GM12891 (cell line): ENCODE results near the gene LAYN.

Source experiments
- DNase-seq: peaks from one replicate; pipeline ENCODE4 v3.0.0; 2011; ENCODE audit warnings: low spot score; ENCODE audit not compliant: insufficient read length
- FAIRE-seq: peaks from 2 replicates; lab custom pipeline; 2011; peaks lifted over from hg19 to GRCh38; lab: Jason Lieb, UNC
- PAX5 ChIP-seq: IDR thresholded peaks from 2 replicates; pipeline ENCODE4 v1.6.1; 2011; ENCODE audit warnings: low read length, moderate library complexity, mild to moderate bottlenecking; ENCODE audit not compliant: insufficient read depth, severe bottlenecking
- POLR2A ChIP-seq: IDR thresholded peaks from 2 replicates; pipeline ENCODE4 v1.6.1; 2011; ENCODE audit warnings: low read depth, low read length, control low read depth
- POLR2AphosphoS5 ChIP-seq: IDR thresholded peaks from 2 replicates; pipeline ENCODE4 v1.6.1; 2011; ENCODE audit warnings: low read depth, low read length, control low read depth
- POU2F2 ChIP-seq: IDR thresholded peaks from 2 replicates; pipeline ENCODE4 v1.6.1; 2011; ENCODE audit warnings: low read depth, mild to moderate bottlenecking, control low read depth, low read length, moderate library complexity
- SPI1 ChIP-seq: IDR thresholded peaks from 2 replicates; pipeline ENCODE4 v1.6.1; 2011; ENCODE audit warnings: low read depth, low read length, control low read depth
- TAF1 ChIP-seq: IDR thresholded peaks from 2 replicates; pipeline ENCODE4 v1.6.1; 2011; ENCODE audit warnings: low read depth, low read length, control low read depth

LAYN gene

GRCh38 chr11:111514216-111515031 is 26.1 kb upstream of the LAYN start, which contains the start of gene HOATZ:
HOATZ (plus strand) TSS chr11:111514778; CDS start chr11:111514785, 7 bp downstream.
- TF ChIP-seq TAF1: no peak
- no peak for TF ChIP-seq POLR2AphosphoS5
- no peak for TF ChIP-seq PAX5
- no peak for TF ChIP-seq POU2F2
- TF ChIP-seq POLR2A: no peak
- no peak for TF ChIP-seq SPI1
- no peak for FAIRE-seq
- no peak for DNase-seq

DNA sequence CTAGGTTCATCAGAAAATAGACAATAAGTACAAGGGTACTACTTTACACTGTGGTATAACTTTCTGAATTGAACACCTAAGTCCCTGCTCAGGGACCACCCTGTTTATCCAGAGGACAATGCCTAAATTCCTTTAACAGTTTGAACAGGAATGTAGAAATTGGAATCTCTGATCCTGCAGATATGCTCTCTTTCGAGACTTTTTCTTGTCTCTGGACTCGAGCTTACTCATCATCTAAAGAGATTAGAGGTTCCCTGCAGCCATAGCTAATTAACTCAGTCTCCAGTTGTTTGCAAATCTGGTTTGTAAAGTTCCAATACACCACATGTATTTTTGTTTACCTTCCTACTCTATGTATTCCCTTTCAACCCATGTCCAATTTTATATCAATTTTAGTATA is 24.9 kb upstream of the LAYN start:
- FAIRE-seq (no peak), DNase-seq (no peak)
- no peak for TF ChIP-seq POU2F2
- TF ChIP-seq POLR2A: no peak
- no peak for TF ChIP-seq TAF1

- TF ChIP-seq POLR2A (no peak), POLR2AphosphoS5 (no peak), TAF1 (no peak), PAX5 (no peak), SPI1 (no peak), POU2F2 (no peak)
- no peak for DNase-seq
- peak; percentile 35 for FAIRE-seq
These were observed 21.9 kb upstream of the LAYN start for GRCh38 chr11:111518668-111519067.

- FAIRE-seq (no peak), DNase-seq (no peak)
- TF ChIP-seq TAF1 (no peak), PAX5 (no peak), POU2F2 (no peak), POLR2A (no peak), SPI1 (no peak), POLR2AphosphoS5 (no peak)
These were observed 20.0 kb upstream of the LAYN start for GRCh38 chr11:111520560-111520959.

DNA sequence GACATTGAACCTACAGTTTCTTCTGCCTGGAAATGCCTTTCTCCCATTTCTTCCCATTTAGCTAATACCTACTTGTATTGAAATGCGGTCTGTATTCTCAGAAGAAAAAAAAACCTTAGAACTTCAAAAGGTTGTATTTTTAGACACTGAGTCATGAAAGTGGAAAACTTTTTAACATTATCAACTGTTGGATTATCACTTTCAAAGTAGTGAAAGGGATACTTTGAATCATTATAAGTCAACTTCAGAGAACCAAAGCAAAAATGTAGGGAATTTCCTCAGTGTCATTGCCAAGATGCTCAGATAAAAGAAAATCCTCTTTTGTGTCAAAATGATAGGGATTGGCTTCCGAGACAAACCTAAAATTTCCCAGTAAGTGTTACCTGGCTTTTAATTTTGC is 19.4 kb upstream of the LAYN start:
- TF ChIP-seq SPI1 (no peak), TAF1 (no peak), POLR2A (no peak), POLR2AphosphoS5 (no peak), PAX5 (no peak)
- no peak for FAIRE-seq
- DNase-seq: no peak

GRCh38 chr11:111522426-111522825 is 18.1 kb upstream of the LAYN start:
- FAIRE-seq (no peak), DNase-seq (no peak)
- TF ChIP-seq TAF1 (no peak), SPI1 (no peak)

GRCh38 chr11:111523343-111523742 is 17.2 kb upstream of the LAYN start:
- FAIRE-seq (peak; percentile 35), DNase-seq (no peak)
- no peak for TF ChIP-seq TAF1

GRCh38 chr11:111524056-111524455 is 16.5 kb upstream of the LAYN start:
- no peak for DNase-seq
- TF ChIP-seq POLR2AphosphoS5 (no peak), PAX5 (no peak), SPI1 (no peak), POLR2A (no peak), TAF1 (no peak), POU2F2 (no peak)
- no peak for FAIRE-seq

DNA sequence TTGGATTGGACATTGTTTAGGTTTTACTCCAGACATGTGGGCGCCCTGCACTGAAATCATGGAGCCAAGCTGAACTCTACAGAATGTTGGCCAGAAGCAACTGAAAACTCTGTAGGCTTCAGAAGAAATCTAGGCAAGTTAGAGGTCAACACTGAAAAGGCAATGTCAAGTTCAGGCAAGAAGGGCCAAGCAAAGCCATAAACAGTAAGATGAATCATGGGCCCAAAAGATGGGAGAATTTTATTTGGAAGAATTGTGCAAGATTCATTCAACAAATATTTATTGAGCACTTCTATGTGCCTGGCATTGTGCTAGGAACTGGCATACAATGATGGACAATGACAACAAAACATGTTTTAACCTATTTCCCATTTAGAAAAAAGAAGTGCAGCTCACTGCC is 15.1 kb upstream of the LAYN start:
- TF ChIP-seq POLR2A: no peak
- no peak for TF ChIP-seq TAF1
- no peak for TF ChIP-seq POU2F2
- no peak for TF ChIP-seq PAX5
- TF ChIP-seq POLR2AphosphoS5: no peak
- no peak for TF ChIP-seq SPI1
- peak; percentile 40 for FAIRE-seq
- DNase-seq: no peak

- FAIRE-seq (peak; percentile 47), DNase-seq (no peak)
- TF ChIP-seq SPI1 (no peak), PAX5 (no peak), POLR2A (no peak), POLR2AphosphoS5 (no peak), TAF1 (no peak), POU2F2 (no peak)
These were observed 14.0 kb upstream of the LAYN start for GRCh38 chr11:111526501-111526900.
